Neural progenitor cell (in vitro differentiated cells): ENCODE data around the gene MRPS18B.

Experiments
- CTCF ChIP-seq: fragments of 200-600 bp; sonication (generic); IDR thresholded peaks from 2 replicates; pipeline ENCODE4 v1.5.1; 2017; ENCODE audit warnings: antibody characterized with exemption, mild to moderate bottlenecking
- EZH2 ChIP-seq: fragments of 200-600 bp; sonication (generic); IDR thresholded peaks from 2 replicates; pipeline ENCODE4 v1.6.1; 2017; ENCODE audit warnings: antibody characterized with exemption, mild to moderate bottlenecking, moderate library complexity
- EZH2phosphoT487 ChIP-seq: fragments of 200-600 bp; sonication (generic); IDR thresholded peaks from 2 replicates; pipeline ENCODE4 v1.6.1; 2017; ENCODE audit warnings: antibody characterized with exemption

- TF ChIP-seq EZH2 (no peak), CTCF (no peak), EZH2phosphoT487 (no peak)
Observed at GRCh38 chr6:30617565-30618269, at the start of gene MRPS18B.
